Neutrophil (primary cell): Measurements from ENCODE around the gene TRERF1.

ENCODE experiments used
- H3K27ac ChIP-seq: fragments of 200-600 bp; sonication (generic); 2 replicates; pipeline ENCODE4 v1.5.1; 2016; ENCODE audit warnings: mild to moderate bottlenecking, moderate library complexity
- H3K27me3 ChIP-seq: fragments of 200-600 bp; sonication (generic); 2 replicates; pipeline ENCODE4 v1.6.0; 2016; ENCODE audit warnings: mild to moderate bottlenecking
- H3K36me3 ChIP-seq: fragments of 200-600 bp; sonication (generic); 2 replicates; pipeline ENCODE4 v1.5.1; 2017
- H3K4me1 ChIP-seq, 2 experiments: fragments of 200-600 bp in 1 of 2; sonication (generic) in 1 of 2; 1 replicate in 1 of 2; 2 replicates in 1 of 2; pipeline versions ENCODE4 v1.5.1 to v1.6.1; 2013 to 2016; ENCODE audit warnings: low read depth in 1 of 2, low read length in 1 of 2, mild to moderate bottlenecking in 1 of 2, moderate library complexity in 1 of 2; ENCODE audit not compliant: control insufficient read depth in 1 of 2, insufficient read depth in 1 of 2
- H3K4me3 ChIP-seq, 2 experiments: fragments of 200-600 bp in 1 of 2; sonication (generic) in 1 of 2; 1 replicate in 1 of 2; 2 replicates in 1 of 2; pipeline ENCODE4 v1.5.1; 2013 to 2016; ENCODE audit warnings: low read depth in 1 of 2, low read length in 1 of 2, mild to moderate bottlenecking in 1 of 2, moderate library complexity in 1 of 2
- H3K9me3 ChIP-seq: fragments of 200-600 bp; sonication (generic); 2 replicates; pipeline ENCODE4 v1.5.1; 2016
- CTCF ChIP-seq: fragments of 200-600 bp; sonication (generic); IDR thresholded peaks from 2 replicates; pipeline ENCODE4 v1.5.1; 2016; ENCODE audit warnings: antibody characterized with exemption

The TRERF1 gene

DNA sequence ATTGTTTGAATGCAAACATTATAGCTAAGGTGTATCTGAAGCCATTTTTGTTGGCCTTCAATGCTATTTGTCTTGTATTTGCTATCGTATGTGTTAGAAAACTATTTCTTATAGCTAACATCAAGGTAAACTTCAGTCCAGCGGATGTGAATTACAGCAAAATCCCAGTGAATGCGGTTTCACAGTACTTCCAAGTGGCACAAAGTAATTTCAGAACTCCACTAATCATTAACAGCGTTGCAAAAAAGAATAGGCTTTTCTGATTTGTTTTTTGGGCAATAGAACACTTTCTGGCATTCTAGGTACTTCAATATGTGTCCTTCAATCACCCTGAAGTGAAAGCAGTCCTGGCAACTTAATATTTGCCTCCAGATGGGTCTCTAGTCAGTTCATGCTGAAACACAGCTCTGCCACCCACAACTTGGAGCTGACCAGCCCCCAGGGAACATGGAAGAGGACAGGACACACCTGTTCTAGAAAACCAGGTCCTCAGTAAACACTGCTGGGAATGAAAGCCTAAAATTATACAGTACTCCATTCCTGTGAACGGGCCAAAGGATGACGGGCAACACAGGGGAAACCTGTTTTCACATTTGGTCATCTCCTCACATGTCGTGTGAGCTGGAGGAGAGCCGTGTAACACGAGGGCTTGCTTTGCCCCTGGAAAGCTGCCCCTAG is 224.4 kb downstream of the TRERF1 start:
- Histone ChIP-seq H3K4me1 (no peaks in the 10 kb centered on the region), H3K27me3 (no peaks in the 10 kb centered on the region), H3K4me3 (no peak overlapping the region), H3K9me3 (no peaks in the 10 kb centered on the region), H3K36me3 (peaks cover 63% of the 10 kb centered on the region), H3K27ac (no peak overlapping the region)
- no peak for TF ChIP-seq CTCF

GRCh38 chr6:42226645-42227143 is 225.0 kb downstream of the TRERF1 start:
- no peak overlapping the region for H3K4me3 ChIP-seq
- H3K27me3 ChIP-seq = no peaks in the 10 kb centered on the region
- no peaks in the 10 kb centered on the region for H3K4me1 ChIP-seq
- H3K27ac ChIP-seq = no peak overlapping the region
- peaks cover 56% of the 10 kb centered on the region for H3K36me3 ChIP-seq
- H3K9me3 ChIP-seq = no peaks in the 10 kb centered on the region
- TF ChIP-seq CTCF = no peak

DNA sequence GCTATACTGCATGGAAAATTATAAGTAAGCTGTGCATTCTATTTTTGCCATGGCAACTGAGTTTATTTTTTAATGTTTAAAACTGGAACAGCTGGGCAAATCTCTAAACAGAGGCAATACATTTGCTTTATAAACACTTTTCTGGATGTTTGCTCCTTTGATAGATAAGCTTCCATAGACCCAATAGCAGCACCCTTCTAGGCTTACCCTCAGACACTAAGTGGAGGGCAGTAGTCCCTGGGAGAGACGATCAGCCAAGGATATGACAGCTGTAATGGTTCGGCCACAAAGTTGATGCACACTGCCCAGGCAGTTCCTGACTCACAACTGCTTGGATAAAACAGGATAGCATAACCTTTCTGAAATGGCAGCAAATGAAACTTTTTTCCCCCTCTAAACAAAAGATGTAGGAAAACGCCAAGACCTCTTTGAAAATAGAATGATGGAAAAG is 225.5 kb downstream of the TRERF1 start:
- Histone ChIP-seq H3K4me3 (no peak overlapping the region), H3K27ac (no peak overlapping the region), H3K4me1 (no peaks in the 10 kb centered on the region), H3K9me3 (no peaks in the 10 kb centered on the region), H3K36me3 (peaks cover 52% of the 10 kb centered on the region), H3K27me3 (no peaks in the 10 kb centered on the region)
- TF ChIP-seq CTCF = no peak

DNA sequence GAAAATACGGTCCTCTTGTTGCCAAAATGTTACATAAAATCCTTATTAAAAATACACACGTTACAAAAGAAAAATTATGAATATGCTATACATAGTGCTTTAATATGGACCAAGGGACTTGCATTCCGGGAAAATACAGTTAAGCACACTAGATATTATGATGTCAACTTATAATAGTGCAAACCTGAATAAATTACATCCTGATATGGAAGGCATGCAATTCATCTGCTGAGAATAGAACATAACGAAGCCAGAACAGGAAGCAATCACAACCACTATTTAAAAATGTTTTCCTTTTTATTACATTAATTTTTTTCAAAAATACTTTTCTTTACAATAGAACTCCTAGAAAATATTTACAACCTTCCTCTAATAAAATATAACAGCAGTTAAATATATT is 226.3 kb downstream of the TRERF1 start:
- Histone ChIP-seq H3K4me1 (no peaks in the 10 kb centered on the region), H3K27me3 (no peaks in the 10 kb centered on the region), H3K36me3 (peaks cover 45% of the 10 kb centered on the region), H3K9me3 (no peaks in the 10 kb centered on the region), H3K27ac (no peak overlapping the region), H3K4me3 (no peak overlapping the region)
- no peak for TF ChIP-seq CTCF

DNA sequence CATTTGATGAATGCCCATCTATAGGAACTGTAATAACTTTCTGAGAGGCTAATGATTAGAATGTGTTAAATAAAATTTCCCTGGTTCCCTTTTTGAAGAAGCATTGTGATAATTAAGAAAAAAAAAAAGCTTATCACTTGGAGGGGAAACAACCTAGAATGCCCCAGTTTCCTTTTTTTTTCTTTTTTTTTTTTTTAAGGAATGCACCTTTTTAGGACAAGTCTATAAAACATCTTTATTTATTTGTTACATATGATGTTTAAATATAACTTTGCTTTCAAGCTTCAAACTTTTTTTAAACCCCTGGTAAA is 226.7 kb downstream of the TRERF1 start:
- H3K27ac ChIP-seq = no peak overlapping the region
- no peak for TF ChIP-seq CTCF
- H3K36me3 ChIP-seq = peaks cover 40% of the 10 kb centered on the region
- H3K4me1 ChIP-seq = no peaks in the 10 kb centered on the region
- H3K27me3 ChIP-seq = no peaks in the 10 kb centered on the region
- no peak overlapping the region for H3K4me3 ChIP-seq
- H3K9me3 ChIP-seq = no peaks in the 10 kb centered on the region
